ENCODE data around the gene EBF3. TPM values are rescaled to one million over a fixed set of nuclear protein-coding genes. Genes with fewer than 3 reads are reported as not detected.

EBF3 gene, protein sequence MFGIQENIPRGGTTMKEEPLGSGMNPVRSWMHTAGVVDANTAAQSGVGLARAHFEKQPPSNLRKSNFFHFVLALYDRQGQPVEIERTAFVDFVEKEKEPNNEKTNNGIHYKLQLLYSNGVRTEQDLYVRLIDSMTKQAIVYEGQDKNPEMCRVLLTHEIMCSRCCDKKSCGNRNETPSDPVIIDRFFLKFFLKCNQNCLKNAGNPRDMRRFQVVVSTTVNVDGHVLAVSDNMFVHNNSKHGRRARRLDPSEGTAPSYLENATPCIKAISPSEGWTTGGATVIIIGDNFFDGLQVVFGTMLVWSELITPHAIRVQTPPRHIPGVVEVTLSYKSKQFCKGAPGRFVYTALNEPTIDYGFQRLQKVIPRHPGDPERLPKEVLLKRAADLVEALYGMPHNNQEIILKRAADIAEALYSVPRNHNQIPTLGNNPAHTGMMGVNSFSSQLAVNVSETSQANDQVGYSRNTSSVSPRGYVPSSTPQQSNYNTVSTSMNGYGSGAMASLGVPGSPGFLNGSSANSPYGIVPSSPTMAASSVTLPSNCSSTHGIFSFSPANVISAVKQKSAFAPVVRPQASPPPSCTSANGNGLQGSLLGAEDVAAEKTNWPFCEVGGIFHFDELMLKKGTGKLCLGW
- total RNA-seq (not detected), polyA plus RNA-seq (not detected)

DNA sequence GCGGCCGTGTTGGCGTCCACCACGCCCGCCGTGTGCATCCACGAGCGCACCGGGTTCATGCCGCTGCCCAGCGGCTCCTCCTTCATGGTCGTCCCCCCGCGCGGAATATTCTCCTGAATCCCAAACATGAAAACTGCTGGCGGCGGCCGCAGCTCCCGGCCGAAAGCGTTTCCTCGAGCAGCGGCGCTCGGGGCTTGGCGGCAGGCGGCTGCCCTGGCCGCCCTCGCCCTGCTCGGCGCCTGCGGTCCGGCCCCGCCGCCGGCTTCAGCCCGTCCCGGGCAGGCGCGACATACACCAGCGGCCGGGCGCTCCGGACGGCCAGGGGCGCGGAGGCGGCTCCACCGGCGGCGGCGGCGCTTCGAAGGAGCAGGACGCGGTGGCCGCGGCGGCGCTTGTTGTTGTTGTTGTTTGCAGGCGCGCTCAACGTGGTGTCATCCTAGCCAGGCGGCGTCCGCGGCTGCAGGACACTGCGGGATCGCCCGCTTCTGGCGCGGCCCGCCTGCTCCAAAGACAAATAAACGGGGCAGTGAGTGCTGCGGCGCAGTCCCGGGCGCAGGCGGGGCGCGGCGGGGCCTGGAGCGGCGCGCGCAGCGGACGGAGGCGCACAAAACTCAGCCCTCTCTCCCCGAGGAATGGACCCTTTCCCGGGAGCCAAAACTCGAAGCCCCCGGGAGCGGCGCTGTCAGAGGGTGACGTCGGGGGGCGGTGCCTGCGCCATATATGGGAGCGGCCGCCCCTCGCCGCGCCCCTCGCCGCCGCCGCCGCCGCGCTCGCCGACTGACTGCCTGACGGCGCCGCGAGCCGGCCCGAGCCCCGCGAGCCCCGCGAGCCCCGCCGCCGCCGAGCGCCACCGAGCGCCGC is at the start of gene EBF3:
Gene EBF3 (minus strand): TSS at position 634 of the 861 bp plus-strand sequence. CDS start 506 bp downstream, at position 128.
- H3K27me3 Mint-ChIP-seq, result peaks cover 41 to 43% of the 10 kb centered on the region in 2 donors
- POLR2A ChIA-PET (ENCODE audit: partially characterized antibody), result no interaction called here
- H3K27ac Mint-ChIP-seq, result peak within 1 kb of the TSS in 5 of 7 donors; percentile 15 to 59 (median 55)
- no peaks in the 10 kb centered on the region for H3K36me3 Mint-ChIP-seq
- no peak within 1 kb of the TSS for H3K27ac ChIP-seq (ENCODE audit: low read depth, low read length)
- peaks cover 13% of the 10 kb centered on the region for H3K4me1 ChIP-seq (ENCODE audit: insufficient read depth, low read length)
- peak in 3 of 5 donors; percentile 29 to 52 (median 42) for DNase-seq
- peaks cover 35% of the 10 kb centered on the region for H3K27me3 ChIP-seq (ENCODE audit: insufficient read depth, low read length)
- H3K9me3 ChIP-seq (ENCODE audit: control insufficient read depth in 1 of 2, low read length in 2 of 2), result no peaks in the 10 kb centered on the region
- peak within 1 kb of the TSS in 1 of 2 donors; percentile 28 for H3K4me3 ChIP-seq (ENCODE audit: low read length in 2 of 2)
- H3K36me3 ChIP-seq (ENCODE audit: insufficient read depth, low read length), result no peaks in the 10 kb centered on the region
- H3K9me3 Mint-ChIP-seq, result peaks cover 0 to 22% (median 9%) of the 10 kb centered on the region in 8 donors
- H3K4me1 Mint-ChIP-seq, result peaks cover 7 to 42% (median 21%) of the 10 kb centered on the region in 4 donors
- intact Hi-C loops (cut with micrococcal nuclease), result loop anchor here (5.0 to 10.0 kb wide), 2 partner anchors 148 to 929 kb away; partner anchors contain the start of gene C10orf143
- CTCF ChIA-PET (ENCODE audit: partially characterized antibody), result no interaction called here
- H3K4me3 Mint-ChIP-seq, result peak within 1 kb of the TSS in 7 of 8 donors; percentile 78 to 90 (median 82)

DNA sequence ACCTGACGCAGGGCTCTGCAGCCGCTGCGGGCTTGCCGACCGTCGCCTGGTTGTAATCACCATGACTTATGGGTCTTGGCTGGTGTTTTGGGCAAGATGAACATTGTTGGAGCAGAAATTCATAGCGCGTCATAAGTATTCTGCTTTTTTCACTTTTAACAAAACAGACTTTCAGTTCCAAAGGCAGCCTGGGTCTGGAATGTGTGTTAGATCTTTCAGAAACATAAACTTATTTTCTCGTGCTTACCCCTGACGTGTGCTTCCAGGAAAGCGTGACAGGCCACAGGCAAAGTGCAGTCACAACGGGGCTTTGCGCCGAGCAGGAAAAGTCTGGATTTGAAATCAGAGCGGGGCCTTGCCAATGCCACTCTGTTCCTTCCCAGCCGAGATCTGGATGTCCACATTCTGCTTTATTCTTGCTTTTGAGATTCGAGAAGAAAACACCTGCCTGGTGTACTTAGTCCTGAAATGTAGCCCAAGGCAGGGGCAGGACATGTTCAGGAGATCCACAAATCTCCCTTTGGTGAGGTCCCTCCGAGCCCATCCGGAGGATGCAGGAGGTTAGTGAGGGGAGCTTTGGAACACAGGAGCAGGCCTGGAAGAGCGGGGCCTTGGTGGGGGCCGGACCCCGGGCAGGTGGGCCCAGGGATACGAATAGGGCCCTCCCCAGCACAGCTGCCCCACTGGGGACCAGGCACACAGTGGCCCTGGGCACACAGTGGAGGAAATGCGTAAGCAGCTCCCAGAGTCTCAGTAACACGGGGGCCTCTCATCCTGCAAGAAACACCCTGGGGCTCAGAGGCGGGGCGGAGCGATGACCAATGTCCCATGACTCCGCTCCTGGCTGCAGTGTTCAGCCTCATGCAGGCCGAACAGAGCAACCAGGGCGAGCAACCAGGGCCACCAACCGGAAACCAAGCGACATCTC is 49.5 kb upstream of the EBF3 start:
- Mint-ChIP-seq H3K27me3 (peaks cover 2 to 5% of the 10 kb centered on the region in 2 donors), H3K36me3 (no peaks in the 10 kb centered on the region), H3K27ac (no peak overlapping the region), H3K4me1 (peaks cover 0 to 6% (median 0%) of the 10 kb centered on the region in 4 donors), H3K4me3 (no peak overlapping the region), H3K9me3 (peaks cover 0 to 2% (median 0%) of the 10 kb centered on the region in 8 donors)
- H3K27me3 ChIP-seq (ENCODE audit: insufficient read depth, low read length), result no peaks in the 10 kb centered on the region
- ChIA-PET CTCF (ENCODE audit: partially characterized antibody) (no interaction called here), POLR2A (ENCODE audit: partially characterized antibody) (no interaction called here)
- H3K4me3 ChIP-seq (ENCODE audit: low read length in 2 of 2), result no peak overlapping the region
- no peaks in the 10 kb centered on the region for H3K4me1 ChIP-seq (ENCODE audit: insufficient read depth, low read length)
- no peaks in the 10 kb centered on the region for H3K9me3 ChIP-seq (ENCODE audit: control insufficient read depth in 1 of 2, low read length in 2 of 2)
- DNase-seq, result no peak
- no peak overlapping the region for H3K27ac ChIP-seq (ENCODE audit: low read depth, low read length)
- H3K36me3 ChIP-seq (ENCODE audit: insufficient read depth, low read length), result no peaks in the 10 kb centered on the region
- intact Hi-C loops (cut with micrococcal nuclease), result no loop called here

DNA sequence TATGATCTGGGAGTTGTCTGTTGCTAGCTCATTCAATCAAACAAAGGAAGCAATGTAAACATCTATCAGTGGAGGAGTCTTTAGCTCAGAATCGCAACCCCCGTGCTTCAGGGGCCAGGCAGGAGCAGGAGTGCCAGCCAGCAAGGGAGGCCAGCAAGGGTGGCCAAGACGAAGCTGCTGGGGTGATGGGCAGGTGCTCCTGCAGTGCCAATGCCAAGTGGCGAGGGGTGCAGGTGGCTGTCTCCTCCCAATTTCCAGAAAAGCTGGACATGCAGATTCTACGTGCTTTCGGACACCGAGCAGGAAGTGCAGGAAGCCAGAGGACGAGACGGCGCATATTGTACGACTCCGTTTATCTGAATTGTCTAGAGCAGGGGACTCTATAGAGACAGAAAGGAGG is 48.1 kb upstream of the EBF3 start:
- Histone ChIP-seq H3K27me3 (ENCODE audit: insufficient read depth, low read length) (no peaks in the 10 kb centered on the region), H3K36me3 (ENCODE audit: insufficient read depth, low read length) (no peaks in the 10 kb centered on the region), H3K4me1 (ENCODE audit: insufficient read depth, low read length) (no peaks in the 10 kb centered on the region), H3K4me3 (ENCODE audit: low read length in 2 of 2) (no peak overlapping the region), H3K9me3 (ENCODE audit: control insufficient read depth in 1 of 2, low read length in 2 of 2) (no peaks in the 10 kb centered on the region), H3K27ac (ENCODE audit: low read depth, low read length) (no peak overlapping the region)
- H3K4me3 Mint-ChIP-seq, result no peak overlapping the region
- H3K36me3 Mint-ChIP-seq, result no peaks in the 10 kb centered on the region
- no peaks in the 10 kb centered on the region for H3K4me1 Mint-ChIP-seq
- H3K27me3 Mint-ChIP-seq, result peaks cover 6% of the 10 kb centered on the region in 2 donors
- intact Hi-C loops (cut with micrococcal nuclease), result no loop called here
- no peak overlapping the region for H3K27ac Mint-ChIP-seq
- peaks cover 0 to 2% (median 0%) of the 10 kb centered on the region in 8 donors for H3K9me3 Mint-ChIP-seq
- POLR2A ChIA-PET (ENCODE audit: partially characterized antibody), result no interaction called here
- DNase-seq, result no peak
- CTCF ChIA-PET (ENCODE audit: partially characterized antibody), result interaction anchor here (0.8 kb wide), 1 partner anchor 9 kb away, joined by 3 read pairs; no protein-coding TSS in a partner anchor

DNA sequence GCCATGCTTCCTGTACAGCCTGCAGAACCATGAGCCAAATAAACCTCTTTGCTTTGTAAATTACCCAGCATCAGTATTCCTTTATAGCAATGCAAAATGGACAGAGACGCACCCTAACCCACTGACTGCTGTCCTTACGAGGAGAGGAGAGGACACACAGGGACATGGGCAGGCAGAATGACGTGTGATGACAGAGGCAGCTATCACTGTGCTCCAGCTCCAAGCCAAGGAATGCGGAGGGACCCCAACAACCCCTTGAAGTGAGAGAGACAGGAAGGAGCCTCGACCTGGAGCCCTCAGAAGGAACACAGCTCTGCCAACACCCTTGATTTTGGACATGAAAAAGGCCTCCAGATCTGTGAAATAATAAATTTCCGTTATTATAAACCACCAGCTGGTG is 46.6 kb upstream of the EBF3 start:
- Histone ChIP-seq H3K4me3 (ENCODE audit: low read length in 2 of 2) (no peak overlapping the region), H3K9me3 (ENCODE audit: control insufficient read depth in 1 of 2, low read length in 2 of 2) (no peaks in the 10 kb centered on the region), H3K27ac (ENCODE audit: low read depth, low read length) (no peak overlapping the region), H3K4me1 (ENCODE audit: insufficient read depth, low read length) (no peaks in the 10 kb centered on the region), H3K27me3 (ENCODE audit: insufficient read depth, low read length) (no peaks in the 10 kb centered on the region), H3K36me3 (ENCODE audit: insufficient read depth, low read length) (no peaks in the 10 kb centered on the region)
- H3K27ac Mint-ChIP-seq, result no peak overlapping the region
- no peaks in the 10 kb centered on the region for H3K36me3 Mint-ChIP-seq
- ChIA-PET POLR2A (ENCODE audit: partially characterized antibody) (no interaction called here), CTCF (ENCODE audit: partially characterized antibody) (no interaction called here)
- intact Hi-C loops (cut with micrococcal nuclease), result no loop called here
- H3K4me1 Mint-ChIP-seq, result no peaks in the 10 kb centered on the region
- peaks cover 0 to 2% (median under 1%) of the 10 kb centered on the region in 8 donors for H3K9me3 Mint-ChIP-seq
- H3K27me3 Mint-ChIP-seq, result peaks cover 6 to 7% of the 10 kb centered on the region in 2 donors
- H3K4me3 Mint-ChIP-seq, result no peak overlapping the region
- no peak for DNase-seq

DNA sequence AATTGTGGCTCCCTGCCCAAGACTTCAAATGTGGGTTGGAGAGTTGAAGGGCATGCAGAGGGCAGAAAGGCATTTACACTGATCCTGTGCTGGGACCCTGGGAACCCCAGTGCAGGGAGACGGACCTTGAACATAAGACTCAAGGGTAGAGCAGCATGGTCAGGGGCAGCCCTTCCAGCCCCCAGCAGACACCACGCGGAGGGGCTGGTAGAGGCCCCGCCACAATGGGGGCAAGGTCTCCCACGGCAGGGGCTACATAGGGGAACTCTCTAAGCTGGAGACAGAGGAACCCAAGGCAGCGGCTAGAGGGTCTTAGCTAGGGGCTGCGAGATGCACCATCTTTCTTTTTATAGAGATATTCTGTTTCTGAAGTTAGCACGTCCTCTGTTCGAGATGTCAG is 45.2 kb upstream of the EBF3 start:
- ChIA-PET CTCF (ENCODE audit: partially characterized antibody) (no interaction called here), POLR2A (ENCODE audit: partially characterized antibody) (no interaction called here)
- H3K27me3 Mint-ChIP-seq, result peaks cover 9 to 10% of the 10 kb centered on the region in 2 donors
- no peak overlapping the region for H3K27ac Mint-ChIP-seq
- intact Hi-C loops (cut with micrococcal nuclease), result no loop called here
- no peaks in the 10 kb centered on the region for H3K4me1 ChIP-seq (ENCODE audit: insufficient read depth, low read length)
- H3K4me3 Mint-ChIP-seq, result no peak overlapping the region
- H3K4me3 ChIP-seq (ENCODE audit: low read length in 2 of 2), result no peak overlapping the region
- H3K9me3 ChIP-seq (ENCODE audit: control insufficient read depth in 1 of 2, low read length in 2 of 2), result no peaks in the 10 kb centered on the region
- H3K9me3 Mint-ChIP-seq, result peaks cover 0 to 12% (median 3%) of the 10 kb centered on the region in 8 donors
- no peaks in the 10 kb centered on the region for H3K36me3 ChIP-seq (ENCODE audit: insufficient read depth, low read length)
- H3K4me1 Mint-ChIP-seq, result no peaks in the 10 kb centered on the region
- DNase-seq, result no peak
- no peaks in the 10 kb centered on the region for H3K27me3 ChIP-seq (ENCODE audit: insufficient read depth, low read length)
- H3K36me3 Mint-ChIP-seq, result no peaks in the 10 kb centered on the region
- no peak overlapping the region for H3K27ac ChIP-seq (ENCODE audit: low read depth, low read length)

DNA sequence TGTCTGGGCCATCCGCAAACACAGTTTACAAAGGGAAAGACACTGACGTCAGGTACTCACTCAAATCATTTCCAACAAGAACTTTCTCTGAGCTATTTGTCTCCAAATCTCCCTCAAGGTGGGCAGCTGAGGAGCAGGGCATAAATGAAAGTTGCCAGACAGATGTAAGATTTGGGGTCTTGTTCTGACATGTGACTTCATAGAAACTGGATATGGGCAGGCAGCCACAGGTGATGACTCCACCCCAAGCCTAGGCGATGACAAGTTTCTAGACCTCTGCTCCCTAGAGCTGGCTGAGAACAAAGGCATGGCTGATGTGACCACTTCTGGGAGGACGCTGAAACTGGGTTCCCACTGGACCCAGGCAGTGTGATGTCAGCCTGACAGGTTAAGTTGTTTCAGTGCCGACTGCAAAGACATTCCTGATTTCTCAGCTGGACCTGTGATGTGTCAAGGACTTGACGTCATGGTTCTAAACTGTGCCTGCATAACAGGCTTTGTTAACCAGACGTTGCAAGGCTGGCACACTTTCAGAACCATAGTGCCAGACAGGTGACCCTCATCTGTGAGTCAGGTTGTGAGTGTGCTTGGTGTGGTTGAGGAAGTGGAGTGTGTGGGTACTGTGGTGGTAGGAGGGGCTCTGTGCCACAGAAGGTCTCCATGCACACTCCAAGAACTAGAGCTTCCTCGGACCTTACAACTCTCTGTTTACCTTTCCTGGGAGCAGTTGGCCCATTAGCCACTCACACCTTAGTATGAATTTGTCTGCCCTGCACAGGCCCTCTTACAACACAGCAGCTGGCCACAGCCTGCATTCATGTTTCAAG is 39.9 kb upstream of the EBF3 start:
- no peak overlapping the region for H3K27ac ChIP-seq (ENCODE audit: low read depth, low read length)
- CTCF ChIA-PET (ENCODE audit: partially characterized antibody), result interaction anchor here (1.1 kb wide), 1 partner anchor 8 kb away, joined by 3 read pairs; no protein-coding TSS in a partner anchor
- Mint-ChIP-seq H3K9me3 (peaks cover 0 to 17% (median 5%) of the 10 kb centered on the region in 8 donors), H3K27me3 (peaks cover 7 to 8% of the 10 kb centered on the region in 2 donors), H3K36me3 (no peaks in the 10 kb centered on the region), H3K27ac (no peak overlapping the region), H3K4me3 (no peak overlapping the region), H3K4me1 (no peaks in the 10 kb centered on the region)
- no peaks in the 10 kb centered on the region for H3K9me3 ChIP-seq (ENCODE audit: control insufficient read depth in 1 of 2, low read length in 2 of 2)
- intact Hi-C loops (cut with micrococcal nuclease), result no loop called here
- no peaks in the 10 kb centered on the region for H3K36me3 ChIP-seq (ENCODE audit: insufficient read depth, low read length)
- H3K27me3 ChIP-seq (ENCODE audit: insufficient read depth, low read length), result no peaks in the 10 kb centered on the region
- POLR2A ChIA-PET (ENCODE audit: partially characterized antibody), result no interaction called here
- DNase-seq, result no peak
- H3K4me1 ChIP-seq (ENCODE audit: insufficient read depth, low read length), result no peaks in the 10 kb centered on the region
- H3K4me3 ChIP-seq (ENCODE audit: low read length in 2 of 2), result no peak overlapping the region
